GM19043 (cell line): ENCODE data around the gene TRPM1.

ENCODE experiments used
- ATAC-seq: cut with Tn5 transposase; IDR thresholded peaks from one replicate; pipeline ENCODE4 v1.9.1; 2021; ENCODE audit warnings: low read depth; ENCODE audit not compliant: unreplicated experiment

The TRPM1 gene

GRCh38 chr15:31051496-31052080, 49.9 kb downstream of the TRPM1 start:
- no peak for ATAC-seq

DNA sequence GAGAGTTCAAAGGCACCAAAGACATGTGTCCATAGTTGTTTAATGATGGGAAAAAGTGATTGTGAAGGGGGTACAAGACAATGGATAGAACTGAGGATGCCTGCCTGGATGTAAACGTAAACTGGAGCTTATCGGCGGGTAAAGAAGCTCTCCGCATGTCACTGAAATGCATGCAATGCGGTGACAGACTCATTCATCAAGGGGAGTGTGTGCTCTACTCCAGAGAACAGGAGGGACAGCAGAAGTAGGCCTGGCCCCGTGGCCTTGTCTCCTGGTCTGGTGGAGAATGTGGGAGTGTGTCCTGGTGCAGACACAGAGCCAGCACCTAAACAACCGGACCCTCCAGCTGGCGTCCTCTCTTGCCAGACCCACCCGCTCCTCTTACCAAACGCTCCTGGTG, 50.6 kb downstream of the TRPM1 start:
- ATAC-seq = no peak

- no peak for ATAC-seq
These were observed 51.6 kb downstream of the TRPM1 start for GRCh38 chr15:31049682-31050615.

GRCh38 chr15:31049111-31049510, 52.4 kb downstream of the TRPM1 start:
- ATAC-seq = no peak

- no peak for ATAC-seq
These were observed 54.1 kb downstream of the TRPM1 start for GRCh38 chr15:31047437-31047836.

DNA sequence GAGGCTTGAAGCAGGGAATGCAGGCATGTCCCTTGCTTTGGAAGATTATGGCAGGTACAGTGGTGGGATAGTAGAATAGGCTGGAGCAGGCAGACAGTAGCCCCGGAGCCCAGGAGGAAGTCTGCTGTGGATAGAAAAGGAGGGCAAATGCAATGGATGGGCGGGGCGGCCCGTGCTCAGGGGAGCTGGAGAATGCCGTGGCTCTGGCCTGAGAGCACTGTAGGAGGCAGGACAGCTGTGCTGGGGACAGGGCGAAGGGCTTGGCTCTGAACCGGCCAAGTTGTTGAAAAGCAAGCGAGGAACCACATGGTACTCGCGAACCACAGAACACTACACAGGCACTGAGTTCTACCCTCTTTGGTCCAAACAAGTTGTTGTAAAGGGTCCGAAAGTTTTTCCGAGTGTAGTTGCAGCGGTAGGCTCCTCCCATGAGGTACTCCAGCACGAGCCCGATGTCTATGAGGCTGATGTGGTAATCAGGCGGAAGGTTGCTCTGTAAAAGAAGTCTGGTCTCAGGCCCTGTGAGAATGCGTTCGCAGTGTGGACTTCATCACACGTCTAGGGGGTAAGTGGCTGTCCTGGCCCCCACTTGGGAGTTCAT, 54.7 kb downstream of the TRPM1 start:
- ATAC-seq = no peak

GRCh38 chr15:31045606-31046005, 55.9 kb downstream of the TRPM1 start:
- ATAC-seq = no peak

GRCh38 chr15:31042751-31043150, 58.8 kb downstream of the TRPM1 start:
- ATAC-seq = no peak

GRCh38 chr15:31041610-31042009, 59.9 kb downstream of the TRPM1 start:
- ATAC-seq = no peak

GRCh38 chr15:31040611-31041010, 60.9 kb downstream of the TRPM1 start:
- ATAC-seq = no peak

GRCh38 chr15:31039961-31040360, 61.6 kb downstream of the TRPM1 start:
- ATAC-seq = no peak

GRCh38 chr15:31037731-31038477, 63.6 kb downstream of the TRPM1 start:
- ATAC-seq = no peak

DNA sequence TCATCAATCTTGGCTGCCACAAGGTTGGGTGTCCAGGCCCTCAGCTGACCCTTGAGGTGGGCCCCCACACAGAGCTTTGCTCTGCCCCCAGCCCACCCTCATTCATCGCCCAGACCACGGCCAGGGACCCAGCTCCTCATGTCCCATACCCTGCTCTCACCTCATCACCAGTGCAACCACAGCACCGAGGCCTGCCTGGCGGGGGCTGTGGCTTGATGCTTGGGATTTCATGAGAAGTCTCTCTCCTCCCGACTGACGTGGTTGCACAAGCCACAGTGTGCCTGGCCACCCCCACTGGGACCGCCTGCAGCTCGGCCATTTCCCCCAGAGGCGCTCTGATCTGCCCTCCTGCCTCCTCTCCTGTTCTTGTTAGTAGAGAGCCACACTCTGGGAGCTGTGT, 64.7 kb downstream of the TRPM1 start:
- ATAC-seq = no peak

GRCh38 chr15:31035610-31036009, 65.9 kb downstream of the TRPM1 start:
- no peak for ATAC-seq

- ATAC-seq = no peak
These were observed 67.4 kb downstream of the TRPM1 start for GRCh38 chr15:31034152-31034551.

- ATAC-seq = no peak
These were observed 68.6 kb downstream of the TRPM1 start for GRCh38 chr15:31032961-31033371.

DNA sequence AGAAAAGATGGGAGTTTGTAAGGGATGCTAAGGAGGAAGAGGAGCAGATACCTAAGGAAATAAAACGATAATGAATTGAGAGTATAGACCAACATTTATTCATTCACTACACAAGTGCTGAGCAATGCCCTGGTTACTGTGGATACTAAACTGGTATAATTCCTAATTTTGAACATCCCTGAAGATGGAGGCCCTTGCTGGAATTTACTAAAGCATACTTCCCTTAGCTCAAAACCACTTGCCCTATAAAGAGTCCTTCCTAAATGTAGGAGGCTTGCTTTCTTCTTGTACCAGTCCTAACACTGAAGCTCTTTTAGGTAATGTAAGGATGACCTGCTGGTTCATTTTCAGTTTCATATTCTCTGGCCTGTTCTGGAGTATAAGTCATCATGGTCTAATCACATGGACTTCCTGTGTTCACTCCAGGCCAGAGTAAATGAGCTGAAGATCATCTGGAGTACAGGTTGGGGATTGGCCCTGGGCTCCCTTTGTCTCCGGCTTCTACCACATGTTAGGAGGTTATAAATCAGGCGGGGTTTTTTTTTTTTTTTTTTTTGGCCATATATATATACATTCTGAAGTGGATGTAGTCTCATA, 70.0 kb downstream of the TRPM1 start:
- no peak for ATAC-seq

DNA sequence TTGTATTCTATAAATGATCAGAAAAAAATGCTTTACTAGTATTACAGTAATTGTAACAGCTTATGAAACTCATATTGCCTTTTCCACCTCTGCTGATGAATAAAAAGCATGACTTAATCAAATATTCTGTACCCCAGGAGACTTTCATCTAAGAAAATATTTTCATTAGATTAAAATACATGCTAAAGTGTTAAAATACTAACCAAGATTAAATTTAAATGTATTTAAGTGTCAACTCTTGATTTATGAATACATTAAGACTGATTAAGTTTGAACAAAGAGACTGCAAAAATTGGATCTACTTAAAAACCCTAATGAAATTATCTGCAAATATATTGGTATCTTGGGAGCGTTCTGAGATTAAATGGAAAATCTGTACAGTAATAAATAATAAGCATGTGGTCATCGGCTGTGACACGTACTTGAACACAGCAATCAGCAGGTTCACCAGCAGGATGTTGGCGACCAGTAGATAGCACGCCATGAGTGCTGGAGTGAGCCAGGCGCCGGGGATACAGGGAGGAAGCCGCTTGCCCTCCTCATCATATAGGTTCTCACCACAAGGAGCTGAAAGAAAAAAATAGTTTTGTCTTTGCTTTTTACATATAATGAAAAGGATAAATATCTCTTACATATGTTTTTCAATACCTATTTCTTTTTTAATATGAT, 73.5 kb downstream of the TRPM1 start:
- no peak for ATAC-seq

DNA sequence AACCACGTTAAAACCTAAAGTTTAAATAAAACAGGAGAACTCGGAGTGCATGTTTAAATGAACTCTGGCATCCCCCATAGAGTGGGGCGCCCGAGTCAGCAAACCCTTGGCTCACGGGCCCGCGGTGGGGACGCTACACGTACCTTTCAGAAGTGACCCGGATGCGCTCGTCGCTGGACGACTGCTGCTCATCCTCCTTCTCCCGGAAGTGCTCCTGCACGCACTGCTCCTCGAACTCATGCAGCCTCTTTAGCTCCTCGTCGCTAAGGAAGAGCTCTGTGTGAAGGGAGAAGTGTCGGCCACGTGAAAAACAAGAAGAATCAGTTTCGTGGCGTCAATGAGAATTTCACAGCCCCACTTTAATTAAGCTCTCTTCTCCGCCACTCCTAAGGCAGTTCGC, 75.5 kb downstream of the TRPM1 start:
- no peak for ATAC-seq

DNA sequence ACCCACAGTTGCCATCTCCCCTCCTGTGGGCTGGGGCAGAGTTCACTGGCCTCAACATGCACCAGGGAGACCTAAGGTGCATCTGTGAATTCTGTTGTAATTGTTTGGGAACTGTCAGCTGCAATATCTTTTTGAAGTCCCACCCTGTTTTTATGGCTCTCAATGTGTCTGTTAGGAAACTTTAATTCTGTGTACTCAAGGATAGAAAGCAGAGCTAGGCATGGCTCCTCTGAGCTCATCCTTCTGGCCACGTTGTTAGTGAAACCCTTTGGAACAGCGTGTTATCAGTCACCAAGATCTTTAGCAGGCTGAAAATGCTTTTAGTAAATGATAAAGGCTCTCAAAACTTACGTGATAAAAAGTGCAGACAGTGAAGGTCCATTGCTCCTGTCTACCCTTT, 76.5 kb downstream of the TRPM1 start:
- no peak for ATAC-seq
